KG1 (cell line): ENCODE data around the gene SELENOO.
"Not testable (repeated sequence)": the region's sequence is repeated elsewhere in the genome, so short reads cannot be mapped to it uniquely, and the experiment has no call there.

Experiments used
- DNase-seq: peaks from one replicate; lab custom pipeline; 2025; lab: John Stamatoyannopoulos, UW

The SELENOO gene

DNA sequence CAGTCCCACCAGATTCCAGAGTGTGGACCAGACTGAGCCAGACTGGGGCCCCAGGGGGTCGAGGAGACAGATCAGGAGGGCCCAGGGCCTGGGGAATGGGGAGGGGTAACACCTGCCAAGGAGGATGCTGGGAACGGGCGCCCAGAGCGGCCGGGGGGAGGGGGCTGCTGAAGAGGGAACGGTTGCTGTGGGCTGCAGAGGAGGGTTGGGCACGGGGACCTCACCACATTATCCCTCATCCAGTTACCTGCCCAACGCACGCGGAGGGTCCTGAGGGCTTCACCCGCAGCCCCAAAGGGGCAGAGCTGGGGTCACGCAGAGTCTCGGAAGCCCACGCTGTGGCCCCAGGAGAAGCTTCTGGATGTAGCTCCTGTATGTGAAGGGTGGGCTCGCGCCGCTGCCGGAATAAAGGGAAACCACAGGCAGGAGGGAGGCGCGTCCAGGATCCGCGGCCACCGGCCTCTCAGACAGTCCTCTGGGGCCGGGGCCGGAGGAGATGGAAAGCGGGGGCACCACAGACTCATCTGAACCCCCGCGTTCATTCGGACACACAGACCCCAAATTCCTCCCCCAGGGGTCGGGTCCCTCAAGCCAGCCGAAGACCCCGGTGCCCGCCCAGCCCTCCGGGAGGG, 866 bp upstream of the SELENOO start:
- DNase-seq, result no peak

DNA sequence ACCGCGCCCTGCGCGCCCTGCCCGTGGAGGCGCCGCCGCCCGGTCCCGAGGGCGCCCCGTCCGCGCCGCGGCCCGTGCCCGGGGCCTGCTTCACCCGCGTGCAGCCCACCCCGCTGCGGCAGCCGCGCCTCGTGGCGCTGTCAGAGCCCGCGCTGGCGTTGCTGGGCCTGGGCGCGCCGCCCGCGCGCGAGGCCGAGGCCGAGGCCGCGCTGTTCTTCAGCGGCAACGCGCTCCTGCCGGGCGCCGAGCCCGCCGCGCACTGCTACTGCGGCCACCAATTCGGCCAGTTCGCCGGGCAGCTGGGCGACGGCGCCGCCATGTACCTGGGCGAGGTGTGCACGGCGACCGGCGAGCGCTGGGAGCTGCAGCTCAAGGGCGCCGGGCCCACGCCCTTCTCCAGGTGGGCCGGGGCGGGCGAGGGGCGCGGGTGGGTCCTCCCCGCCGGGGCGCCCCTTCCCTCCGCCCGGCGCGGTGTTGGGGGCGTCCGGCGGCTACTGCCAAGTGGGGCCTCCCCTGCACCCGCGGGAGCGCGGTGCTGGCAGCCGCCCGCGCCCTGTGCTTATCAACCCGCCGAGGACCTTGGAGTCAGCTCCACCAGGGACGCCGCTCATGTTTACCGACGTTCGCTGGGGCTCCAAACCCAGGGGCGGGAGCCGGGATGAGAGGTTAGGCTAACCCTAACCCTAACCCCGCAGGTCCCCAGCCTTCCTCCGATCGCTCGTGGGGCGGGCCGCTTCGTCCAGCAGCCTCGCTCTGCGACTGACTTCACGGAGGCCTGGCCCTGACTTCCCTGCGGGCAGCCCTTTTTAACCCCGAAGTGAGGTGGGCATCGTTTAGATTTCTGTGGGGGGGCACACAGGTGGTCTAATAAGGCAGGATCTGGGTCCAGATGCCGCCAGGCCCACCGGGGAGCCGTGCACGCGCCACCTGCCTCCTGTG, 649 bp downstream of the SELENOO start:
- DNase-seq, result no peak

DNA sequence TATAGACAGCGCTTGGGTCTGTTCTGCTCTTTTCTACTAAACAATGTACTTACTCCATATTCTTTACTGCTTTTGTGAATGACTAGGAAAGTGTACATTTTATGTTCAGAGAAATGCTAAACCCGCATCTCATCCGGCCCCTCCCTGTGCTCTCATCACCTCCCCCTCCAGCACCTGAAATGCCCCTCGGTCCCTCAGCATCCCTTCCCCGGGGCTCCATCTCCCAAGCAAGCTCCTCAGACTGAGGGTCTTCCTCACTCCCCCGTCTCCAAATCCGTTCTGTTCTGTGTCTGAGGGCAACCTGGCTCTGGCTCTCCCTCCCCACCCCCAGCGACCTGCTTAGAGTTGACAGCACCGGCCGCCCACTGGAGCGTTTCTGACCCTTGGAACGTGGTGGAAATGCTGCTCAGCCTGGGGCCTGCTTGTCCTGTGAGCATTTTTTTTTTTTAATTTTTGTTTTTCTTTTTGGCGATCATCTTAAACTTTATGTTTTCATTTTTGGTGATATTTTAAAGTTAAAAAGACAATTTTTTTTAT, 1.4 kb downstream of the SELENOO start:
- no peak for DNase-seq

DNA sequence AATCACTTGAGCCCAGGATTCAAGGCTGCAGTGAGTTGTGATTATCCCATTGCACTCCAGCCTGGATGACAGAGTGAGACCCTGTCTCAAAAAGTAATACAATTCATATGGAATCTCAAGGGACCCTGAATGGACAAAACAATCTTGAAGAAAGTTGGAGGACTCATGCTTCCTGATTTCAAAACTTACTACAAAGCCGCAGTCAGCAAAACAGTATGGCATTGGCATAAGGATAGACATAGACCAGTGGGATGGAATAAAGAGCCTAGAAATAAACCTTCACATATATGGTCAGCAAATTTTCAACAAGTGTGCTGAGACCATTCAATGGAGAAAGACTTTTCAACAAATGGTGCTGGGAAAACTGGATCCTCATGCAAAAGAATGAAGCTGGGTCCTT, 2.5 kb downstream of the SELENOO start:
- DNase-seq, result no peak

DNA sequence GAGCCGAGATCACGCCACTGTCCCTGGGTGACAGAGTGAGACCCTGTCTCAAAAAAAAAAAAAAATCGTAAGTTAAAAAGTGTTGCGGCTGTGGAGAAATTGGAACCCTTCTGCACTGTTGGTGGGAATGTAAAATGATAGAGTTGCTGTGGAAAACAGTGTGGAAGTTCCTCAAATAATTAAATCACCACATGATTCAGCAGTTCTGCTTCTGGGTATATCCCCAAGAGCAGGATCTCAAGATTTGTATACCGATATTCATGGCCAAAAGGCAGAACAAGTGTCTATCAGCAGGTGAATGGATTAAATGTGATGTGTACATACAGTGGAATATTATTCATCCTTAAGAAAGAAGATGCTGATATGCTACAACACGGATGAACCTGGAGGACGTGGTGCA, 3.8 kb downstream of the SELENOO start:
- DNase-seq, result no peak

DNA sequence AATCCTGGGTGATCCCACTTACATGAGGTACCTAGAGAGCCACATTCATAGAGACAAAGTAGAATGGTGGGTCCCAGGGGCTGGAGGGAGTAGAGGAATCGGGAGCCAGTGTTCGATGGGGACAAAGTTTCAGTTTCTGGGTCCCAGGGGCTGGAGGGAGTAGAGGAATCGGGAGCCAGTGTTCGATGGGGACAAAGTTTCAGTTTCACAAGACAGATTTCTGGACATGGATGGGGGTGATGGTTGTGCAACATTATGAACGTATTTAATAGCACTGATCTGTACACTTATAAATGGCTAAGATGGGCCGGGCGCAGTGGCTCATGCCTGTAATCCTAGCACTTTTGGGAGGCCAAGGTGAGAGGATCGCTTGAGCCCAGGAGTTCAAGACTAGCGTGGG, 4.2 kb downstream of the SELENOO start:
- not testable (repeated sequence) for DNase-seq

DNA sequence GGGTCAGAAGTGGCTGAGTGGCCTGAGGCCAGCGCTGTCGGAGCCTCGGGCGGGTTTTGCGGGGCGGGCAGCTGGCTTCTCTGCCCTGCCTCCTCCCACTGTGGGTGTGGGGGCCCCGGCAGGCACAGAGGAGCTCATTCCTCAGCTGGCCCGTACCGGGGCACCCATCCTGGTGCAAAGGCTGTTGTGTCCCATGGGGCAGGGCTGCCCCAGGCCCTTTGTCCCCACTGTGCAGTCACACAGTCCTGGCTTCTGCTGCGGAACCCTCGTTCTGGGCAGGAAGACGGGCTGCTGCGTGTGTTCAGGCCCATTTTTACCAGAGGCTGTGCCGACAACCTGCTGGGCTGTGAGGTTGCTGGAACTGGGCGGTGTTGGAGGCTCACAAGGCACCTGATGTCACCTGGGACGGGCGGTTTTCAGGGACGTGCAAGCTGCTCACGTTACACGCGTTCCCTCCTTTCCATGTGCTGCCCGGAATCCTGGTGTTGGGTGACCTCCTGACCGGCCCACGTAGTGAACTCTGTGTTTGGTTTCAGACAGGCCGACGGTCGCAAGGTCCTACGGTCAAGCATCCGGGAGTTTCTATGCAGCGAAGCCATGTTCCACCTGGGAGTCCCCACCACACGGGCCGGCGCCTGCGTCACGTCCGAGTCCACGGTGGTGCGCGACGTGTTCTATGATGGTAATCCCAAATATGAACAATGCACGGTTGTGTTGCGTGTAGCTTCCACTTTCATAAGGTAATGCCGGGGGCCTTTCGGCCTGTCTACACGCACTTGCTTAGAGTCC, 5.2 kb downstream of the SELENOO start:
- no peak for DNase-seq

DNA sequence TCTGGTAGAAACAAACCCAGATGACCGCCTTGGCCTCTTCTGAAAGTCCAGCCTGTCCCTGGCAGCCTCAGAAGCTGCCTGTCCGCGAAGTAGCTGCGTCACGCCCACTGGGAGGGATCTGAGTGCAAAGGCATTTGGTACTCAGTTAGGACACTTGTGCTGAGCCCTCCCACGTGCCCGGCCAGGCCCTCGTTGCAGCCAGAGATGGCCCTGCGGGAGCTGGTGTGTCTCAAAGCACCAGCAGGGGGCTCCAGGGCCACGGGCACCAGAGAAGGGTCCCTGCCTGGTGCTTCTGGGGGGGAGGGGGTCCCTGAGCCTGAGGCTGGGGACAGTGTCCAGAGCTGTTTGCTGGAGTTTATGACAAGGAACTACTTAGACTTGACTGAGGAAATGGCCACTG, 5.8 kb downstream of the SELENOO start:
- DNase-seq, result no peak

DNA sequence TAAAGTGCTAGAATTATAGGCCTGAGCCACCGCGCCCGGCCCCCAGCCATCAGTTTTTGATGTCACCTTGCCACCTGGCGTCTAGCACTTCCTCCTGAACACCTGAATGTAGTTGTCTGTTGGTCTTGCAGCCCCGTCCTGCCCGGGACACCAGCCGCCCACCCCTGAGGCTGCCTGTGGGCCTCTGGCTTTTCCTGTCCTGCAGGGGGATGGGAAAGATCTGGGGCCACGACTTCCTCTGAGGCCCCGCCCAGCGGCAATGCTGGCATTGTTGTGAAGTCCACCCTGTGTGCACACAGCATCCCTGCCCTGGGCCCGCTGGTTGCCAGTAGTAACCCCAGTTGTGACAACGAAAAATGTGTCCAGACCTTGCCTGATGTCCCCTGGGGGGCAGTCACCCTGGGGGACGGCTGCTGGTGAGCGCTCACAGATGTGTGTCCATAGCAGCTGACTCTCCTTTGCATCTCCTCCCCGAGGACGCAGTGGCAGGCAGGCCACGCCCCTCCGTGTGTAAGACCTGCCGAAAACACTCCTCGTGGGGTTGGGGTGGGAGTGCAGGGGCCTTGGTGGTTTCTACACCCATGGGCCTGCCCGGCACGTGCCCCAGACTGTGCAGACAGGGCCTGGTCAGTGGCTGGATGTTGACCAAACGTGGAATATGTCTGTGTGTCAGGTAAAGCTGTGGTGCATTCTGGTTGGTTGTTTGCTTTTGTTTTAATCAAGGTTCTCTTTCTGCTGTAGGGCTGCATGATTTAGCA, 6.8 kb downstream of the SELENOO start:
- DNase-seq, result no peak

DNA sequence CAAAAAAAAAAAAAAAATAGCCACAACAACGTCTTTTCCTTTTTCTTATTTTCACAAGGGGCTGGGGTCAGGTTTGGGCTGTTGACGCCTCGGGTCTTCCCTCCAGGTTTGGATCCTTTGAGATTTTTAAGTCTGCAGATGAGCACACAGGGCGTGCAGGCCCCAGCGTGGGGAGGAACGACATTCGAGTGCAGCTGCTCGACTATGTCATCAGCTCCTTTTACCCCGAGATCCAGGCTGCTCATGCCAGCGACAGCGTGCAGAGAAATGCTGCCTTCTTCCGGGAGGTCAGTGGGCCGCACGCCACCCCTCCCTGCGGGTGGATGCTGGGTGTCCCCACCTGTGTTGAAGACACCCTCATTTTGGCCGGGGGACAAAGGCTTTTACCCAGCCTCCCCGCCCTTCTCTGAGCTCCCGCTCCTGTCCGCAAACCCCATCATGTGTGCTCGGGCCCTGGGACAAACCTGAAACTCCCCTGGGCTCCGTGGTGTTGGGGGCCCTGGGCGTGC, 7.7 kb downstream of the SELENOO start:
- no peak for DNase-seq

DNA sequence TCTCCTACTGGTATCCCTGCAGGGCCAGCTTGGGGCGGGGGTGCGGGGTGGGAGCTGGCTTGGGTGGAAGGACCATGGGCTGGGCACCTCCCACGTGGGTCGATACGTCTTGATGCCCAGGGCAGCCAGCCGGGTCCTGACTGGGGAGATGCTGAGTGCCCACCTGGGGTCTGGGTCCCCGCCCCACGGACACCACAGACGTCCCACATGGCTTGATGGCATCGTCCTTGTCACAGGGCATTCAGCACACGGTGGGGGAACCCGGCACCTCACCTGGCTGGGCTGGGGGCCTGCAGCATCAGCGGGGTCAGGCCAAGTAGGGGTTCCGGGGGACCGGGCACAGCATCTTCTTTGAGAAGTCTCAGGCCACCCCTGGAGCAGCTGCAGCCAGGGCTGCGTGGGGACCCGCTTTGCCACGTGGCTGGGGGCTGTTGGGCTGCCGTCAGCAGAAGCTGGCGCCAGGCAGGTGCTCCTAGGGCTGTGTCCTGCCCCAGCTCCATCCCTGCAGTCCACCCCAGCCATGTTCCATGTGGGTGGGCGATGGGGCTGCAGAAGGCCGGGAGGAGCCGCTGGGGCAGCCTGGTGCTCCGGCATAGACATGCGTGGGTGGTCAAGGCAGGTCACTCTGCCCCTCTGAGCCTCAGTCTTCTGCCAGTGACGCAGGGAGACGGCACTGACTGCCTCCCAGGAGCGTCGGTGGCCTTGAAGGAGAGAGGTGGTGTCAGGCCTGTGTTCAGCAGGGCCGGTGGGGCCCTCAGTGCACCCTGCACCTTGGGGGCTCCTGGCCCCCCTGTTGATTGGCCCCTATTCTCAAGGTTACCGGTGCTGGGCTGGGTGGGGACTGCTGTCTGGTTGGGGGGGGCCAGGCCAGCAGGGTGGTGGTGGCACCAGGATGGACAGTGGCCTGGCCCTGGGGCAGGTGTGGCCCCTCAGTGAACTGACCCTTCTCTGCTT, 8.4 kb downstream of the SELENOO start:
- DNase-seq, result no peak

DNA sequence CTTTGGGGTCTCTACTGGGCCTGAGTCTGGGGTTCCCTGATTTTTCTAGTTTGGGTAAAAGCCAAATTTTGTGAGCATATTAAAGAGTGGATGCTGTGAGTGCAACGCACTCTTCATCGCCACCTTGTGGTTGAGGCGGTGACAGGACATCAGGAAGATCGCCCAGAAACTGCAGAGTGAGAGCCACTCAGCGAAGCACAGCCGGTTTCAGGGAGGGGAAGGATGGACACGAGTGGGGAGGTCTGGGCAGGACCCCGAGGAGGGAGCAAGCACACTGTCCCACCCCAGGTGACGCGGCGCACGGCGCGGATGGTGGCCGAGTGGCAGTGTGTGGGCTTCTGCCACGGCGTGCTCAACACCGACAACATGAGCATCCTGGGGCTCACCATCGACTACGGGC, 9.1 kb downstream of the SELENOO start:
- peak; percentile 46 for DNase-seq

DNA sequence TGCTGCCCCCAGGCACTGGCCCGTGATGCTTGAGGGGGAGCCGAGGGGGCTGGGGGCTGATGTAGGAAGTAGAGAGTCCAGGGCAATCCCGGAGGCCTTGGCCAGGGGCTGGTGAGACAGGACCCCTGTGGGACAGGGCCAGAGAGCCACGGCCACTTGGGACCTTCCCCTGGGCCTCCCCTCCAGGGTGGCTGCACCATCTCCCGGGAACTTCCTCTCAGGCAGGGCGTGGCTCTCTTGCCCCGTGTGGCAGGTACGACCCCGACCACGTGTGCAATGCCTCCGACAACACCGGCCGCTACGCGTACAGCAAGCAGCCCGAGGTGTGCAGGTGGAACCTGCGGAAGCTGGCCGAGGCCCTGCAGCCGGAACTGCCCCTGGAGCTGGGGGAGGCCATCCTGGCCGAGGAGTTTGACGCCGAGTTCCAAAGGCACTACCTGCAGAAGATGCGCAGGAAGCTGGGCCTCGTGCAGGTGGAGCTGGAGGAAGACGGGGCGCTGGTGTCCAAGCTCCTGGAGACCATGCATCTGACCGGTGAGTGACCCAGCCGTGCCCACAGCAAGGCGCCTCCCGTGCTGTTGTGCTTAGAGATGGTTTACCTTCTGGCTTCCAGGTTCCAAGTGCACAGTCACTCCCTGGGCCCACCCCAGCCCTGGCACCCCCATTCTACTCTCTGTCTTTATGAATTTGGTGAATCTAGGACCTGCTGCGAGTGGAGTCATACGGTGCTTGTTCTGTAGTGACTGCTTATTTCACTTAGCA, 9.7 kb downstream of the SELENOO start:
- no peak for DNase-seq

DNA sequence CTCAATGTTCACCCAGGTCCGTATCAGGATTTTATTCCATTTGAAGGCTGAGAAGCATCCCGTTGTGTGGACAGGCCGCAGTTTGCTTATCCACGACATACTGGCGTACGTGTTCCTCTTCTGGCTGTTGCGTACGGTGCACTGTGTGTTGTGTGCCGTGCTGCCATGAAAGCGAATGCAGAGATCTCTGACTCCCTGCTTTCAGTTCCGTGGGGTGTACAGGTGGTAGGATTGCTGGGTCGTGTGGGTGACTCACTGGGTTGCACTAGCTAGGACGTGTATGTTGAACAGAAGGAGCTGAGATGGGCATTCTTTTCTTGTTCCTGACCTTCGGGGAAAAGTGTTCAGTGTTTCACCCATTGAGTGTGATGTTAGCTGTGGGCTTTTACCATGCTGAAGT, 10.3 kb downstream of the SELENOO start:
- DNase-seq, result no peak

DNA sequence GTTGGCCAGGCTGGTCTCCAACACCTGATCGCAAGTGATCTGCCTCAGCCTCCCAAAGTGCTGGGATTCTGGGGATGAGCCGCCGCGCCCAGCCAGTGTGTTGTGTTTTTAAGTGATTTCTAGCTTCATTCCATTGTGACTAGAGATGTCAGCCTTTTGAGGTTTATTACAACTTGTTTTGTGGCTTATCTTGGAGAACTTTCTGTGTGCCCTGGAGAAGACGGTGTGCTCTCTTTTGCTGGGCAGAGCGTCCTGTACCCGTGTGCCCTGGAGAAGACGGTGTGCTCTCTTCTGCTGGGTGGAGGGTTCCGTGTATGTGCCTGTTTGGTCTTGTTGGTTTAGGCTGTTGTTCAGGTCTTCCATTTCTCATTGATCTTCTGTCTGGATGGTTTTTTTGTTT, 12.5 kb downstream of the SELENOO start:
- DNase-seq, result no peak

DNA sequence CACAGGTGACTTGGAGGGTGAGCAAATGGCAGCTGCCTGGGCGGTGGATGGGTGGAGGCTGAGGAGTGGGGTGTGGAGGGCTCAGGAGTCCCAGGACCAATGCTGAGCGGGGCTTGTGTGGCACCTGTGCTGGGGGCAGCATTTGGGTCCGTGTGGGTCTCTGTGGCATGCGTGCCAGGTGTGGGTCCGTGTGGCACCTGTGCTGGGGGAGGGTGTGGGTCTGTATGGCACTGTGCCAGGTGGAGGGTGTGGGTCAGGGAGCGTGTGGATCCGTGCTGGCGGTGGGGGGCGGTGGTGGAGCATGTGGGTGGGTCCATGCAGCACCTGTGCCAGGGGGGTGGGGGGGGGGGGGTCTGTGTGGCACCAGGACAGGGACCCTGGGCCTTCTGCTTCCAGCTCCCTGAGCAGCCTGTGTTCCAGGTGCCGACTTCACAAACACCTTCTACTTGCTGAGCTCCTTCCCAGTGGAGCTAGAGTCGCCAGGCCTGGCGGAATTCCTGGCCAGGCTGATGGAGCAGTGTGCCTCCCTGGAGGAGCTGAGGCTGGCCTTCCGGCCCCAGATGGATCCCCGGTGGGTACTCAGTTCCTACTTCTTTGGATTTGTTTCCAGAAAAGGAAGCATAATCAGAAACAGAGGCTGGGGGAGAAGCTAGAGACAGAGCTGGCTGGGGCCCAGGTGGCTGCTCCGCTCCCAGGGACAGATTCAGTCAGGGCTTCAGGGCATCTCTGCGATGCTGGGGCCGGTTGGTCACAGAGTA, 14.7 kb downstream of the SELENOO start:
- no peak for DNase-seq

DNA sequence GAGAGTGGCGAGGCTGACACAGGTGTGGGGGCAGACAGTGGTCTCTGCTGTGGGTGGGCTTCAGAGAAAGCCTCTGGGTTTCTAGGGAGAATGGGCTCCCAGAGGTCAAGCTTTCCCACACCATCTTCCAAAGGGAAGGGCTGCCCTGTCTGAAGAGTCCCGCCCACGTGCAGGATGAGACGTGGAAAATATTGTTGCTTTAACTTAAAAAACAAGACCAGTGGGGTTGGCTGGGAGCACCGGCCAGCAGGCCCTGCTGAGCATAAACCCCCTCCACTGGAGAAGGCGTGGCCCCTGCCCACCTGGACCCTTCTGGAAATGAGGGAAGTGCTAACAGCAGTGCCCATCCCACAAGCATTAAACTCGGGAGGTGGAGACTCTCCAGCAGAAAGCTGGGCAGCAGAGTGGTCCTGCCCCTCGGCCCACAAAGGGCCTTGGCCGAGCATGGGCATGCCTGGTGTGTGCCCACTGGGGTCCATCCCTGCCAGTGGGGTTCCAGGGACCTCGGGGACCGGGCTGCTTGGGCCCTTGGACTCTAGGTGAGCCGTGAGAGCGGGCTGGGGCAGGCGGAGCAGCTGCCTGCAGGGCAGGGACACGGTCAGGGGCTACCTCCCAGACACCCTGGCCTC, 15.4 kb downstream of the SELENOO start:
- DNase-seq, result no peak
